Naive thymus-derived CD4-positive, alpha-beta T cell (primary cell): Measurements from ENCODE around the gene DNASE2. TPM values are rescaled to one million over a fixed set of nuclear protein-coding genes. Genes with fewer than 3 reads are reported as not detected.

ENCODE experiments used
- ATAC-seq: fragments of 150-1000 bp; cut with Tn5 transposase; 2 replicates; pipeline ENCODE4 v1.10.0; 2021; ENCODE audit warnings: mild to moderate bottlenecking, moderate library complexity
- CTCF ChIA-PET: fragments of 350-600 bp; sonication (Branson Sonifier 250); formaldehyde crosslinking; loops from one replicate; lab custom pipeline; 2021; ENCODE audit warnings: antibody characterized with exemption; lab: Charles Lee
- POLR2A ChIA-PET: fragments of 350-600 bp; sonication (Branson Sonifier 250); formaldehyde crosslinking; loops from one replicate; lab custom pipeline; 2021; ENCODE audit warnings: antibody characterized with exemption, inconsistent platforms; lab: Charles Lee
- DNase-seq, 9 donors: peaks; one replicate each; pipeline versions ENCODE4 v3.0.0 to v3.0.0-alpha.2; 2020 to 2022; ENCODE audit warnings: mixed read lengths in 1 of 9
- H3K27ac ChIP-seq: one replicate; pipeline ENCODE4 v1.7.0; 2013; ENCODE audit warnings: mild to moderate bottlenecking, low read depth, low read length, moderate library complexity
- H3K27me3 ChIP-seq, 2 donors: one replicate each; pipeline ENCODE4 v1.7.0; 2013; ENCODE audit warnings: low read length in 2 of 2, mild to moderate bottlenecking in 2 of 2, moderate library complexity in 2 of 2; ENCODE audit not compliant: control insufficient read depth in 2 of 2, insufficient read depth in 2 of 2
- H3K36me3 ChIP-seq, 3 experiments: 1 replicate in 2 of 3; 2 replicates in 1 of 3; pipeline ENCODE4 v1.7.0; 2013; ENCODE audit warnings: low read length in 3 of 3, mild to moderate bottlenecking in 3 of 3, moderate library complexity in 1 of 3; ENCODE audit not compliant: insufficient read depth in 3 of 3, control insufficient read depth in 2 of 3
- H3K4me1 ChIP-seq, 2 donors: one replicate each; pipeline ENCODE4 v1.7.0; 2013; ENCODE audit warnings: low read length in 2 of 2, mild to moderate bottlenecking in 2 of 2, moderate library complexity in 1 of 2; ENCODE audit not compliant: control insufficient read depth in 2 of 2, insufficient read depth in 2 of 2
- H3K4me3 ChIP-seq: 2 replicates; pipeline ENCODE4 v1.7.0; 2013; ENCODE audit warnings: mild to moderate bottlenecking, low read length
- H3K9me3 ChIP-seq, 3 experiments: 1 replicate in 2 of 3; 2 replicates in 1 of 3; pipeline ENCODE4 v1.7.0; 2013; ENCODE audit warnings: low read length in 3 of 3; ENCODE audit not compliant: control insufficient read depth in 2 of 3
- H3K27ac Mint-ChIP-seq, 9 donors: one replicate each; pipeline ENCODE4 v1.8.0; 2020 to 2022; ENCODE audit warnings: mixed read lengths in 9 of 9, mild to moderate bottlenecking in 8 of 9, moderate library complexity in 5 of 9, inconsistent platforms in 2 of 9
- H3K27me3 Mint-ChIP-seq, 5 donors: one replicate each; pipeline ENCODE4 v1.8.0; 2021 to 2022; ENCODE audit warnings: mixed read lengths in 5 of 5, mild to moderate bottlenecking in 1 of 5
- H3K36me3 Mint-ChIP-seq, 5 donors: one replicate each; pipeline ENCODE4 v1.8.0; 2020 to 2022; ENCODE audit warnings: mixed read lengths in 5 of 5, mild to moderate bottlenecking in 3 of 5, inconsistent platforms in 1 of 5
- H3K4me1 Mint-ChIP-seq, 7 donors: one replicate each; pipeline ENCODE4 v1.8.0; 2020 to 2022; ENCODE audit warnings: mixed read lengths in 7 of 7, mild to moderate bottlenecking in 3 of 7, inconsistent platforms in 1 of 7
- H3K4me3 Mint-ChIP-seq, 10 donors: one replicate each; pipeline ENCODE4 v1.8.0; 2020 to 2022; ENCODE audit warnings: mild to moderate bottlenecking in 10 of 10, mixed read lengths in 10 of 10, moderate library complexity in 6 of 10, inconsistent platforms in 2 of 10
- H3K9me3 Mint-ChIP-seq, 11 donors: one replicate each; pipeline ENCODE4 v1.8.0; 2020 to 2022; ENCODE audit warnings: mixed read lengths in 11 of 11, mild to moderate bottlenecking in 4 of 11, inconsistent platforms in 1 of 11, moderate library complexity in 1 of 11
- intact Hi-C, 2 donors: fragments of 100-400 bp; cut with micrococcal nuclease; formaldehyde crosslinking; loops; one replicate each; pipeline ENCODE4 v1.15.1; 2023
- polyA plus RNA-seq, 2 donors: library from polyadenylated mRNA; unstranded; fragments of 300-500 nt; fragmentation: Illumina TruSeq; gene quantifications; one replicate each; pipeline ENCODE4 v1.2.3, GENCODE V29; 2021
- total RNA-seq, 6 experiments: library from RNA in 5 of 6; stranded (reverse) in 5 of 6; gene quantifications; 1 replicate in 5 of 6; 2 replicates in 1 of 6; pipeline ENCODE4 v1.2.3 and lab custom pipeline; 2021 to 2026

The DNASE2 gene
- total and polyA plus RNA-seq, 7 experiments from 2014 or later = 14.2 to 52.9 (median 28.4) TPM

GRCh38 chr19:12885749-12886650 is 4.8 kb upstream of the DNASE2 start:
- peaks cover 12 to 38% (median 30%) of the 10 kb centered on the region in 7 donors for H3K4me1 Mint-ChIP-seq
- H3K4me3 Mint-ChIP-seq = peak overlapping the region; percentile 5 to 91 (median 58)
- Histone ChIP-seq H3K27ac (peak overlapping the region; percentile 57), H3K4me1 (peaks cover 0 to 12% of the 10 kb centered on the region in 2 donors), H3K9me3 (peaks cover 0 to 7% (median 0%) of the 10 kb centered on the region in 3 experiments), H3K36me3 (no peaks in the 10 kb centered on the region), H3K27me3 (no peaks in the 10 kb centered on the region), H3K4me3 (peak overlapping the region; percentile 73)
- H3K27me3 Mint-ChIP-seq = peaks cover 0 to 6% (median 0%) of the 10 kb centered on the region in 5 donors
- intact Hi-C loops = loop anchor here (1.0 to 10.0 kb wide), 7 partner anchors 33 to 209 kb away; partner anchors contain the start of genes CALR (in 1 of the 2), FARSA (in 1 of the 2), RAD23A (in 1 of the 2) and SYCE2 (in 1 of the 2)
- ChIA-PET CTCF (interaction anchor here (0.6 to 5.9 kb wide), 13 partner anchors 27 to 747 kb away, joined by 3 to 42 read pairs (median 3); partner anchors contain the start of genes CALR and SYCE2), POLR2A (interaction anchor here (0.6 to 1.5 kb wide), 10 partner anchors 13 to 80 kb away, joined by 3 to 9 read pairs (median 4); partner anchors contain the start of gene SYCE2)
- peaks cover 0 to 4% (median under 1%) of the 10 kb centered on the region in 5 donors for H3K36me3 Mint-ChIP-seq
- ATAC-seq = no peak
- peaks cover 0 to 13% (median 2%) of the 10 kb centered on the region in 11 donors for H3K9me3 Mint-ChIP-seq
- H3K27ac Mint-ChIP-seq = peak overlapping the region in 4 of 9 donors; percentile 19 to 63 (median 36)
- DNase-seq = no peak

- ATAC-seq (peak; percentile 80), DNase-seq (peak; percentile 76 to 90 (median 88))
- peaks cover 6 to 11% of the 10 kb centered on the region in 2 donors for H3K4me1 ChIP-seq
- Mint-ChIP-seq H3K27ac (peak overlapping the region; percentile 73 to 91 (median 81)), H3K4me1 (peaks cover 15 to 38% (median 28%) of the 10 kb centered on the region in 7 donors), H3K36me3 (peaks cover 0 to 3% (median 0%) of the 10 kb centered on the region in 5 donors), H3K9me3 (peaks cover 0 to 9% (median 0%) of the 10 kb centered on the region in 11 donors), H3K4me3 (peak overlapping the region; percentile 76 to 94 (median 90)), H3K27me3 (peaks cover 0 to 6% (median 0%) of the 10 kb centered on the region in 5 donors)
- no peaks in the 10 kb centered on the region for H3K27me3 ChIP-seq
- ChIA-PET POLR2A (interaction anchor here (0.7 to 1.5 kb wide), 11 partner anchors 18 to 80 kb away, joined by 3 to 9 read pairs (median 4); partner anchors contain the start of genes FARSA and GADD45GIP1), CTCF (interaction anchor here (0.6 to 5.9 kb wide), 17 partner anchors 9 to 588 kb away, joined by 3 to 42 read pairs (median 3); partner anchors contain the start of genes CALR, FARSA and SYCE2)
- intact Hi-C loops = loop anchor here (1.0 to 10.0 kb wide), 8 partner anchors 32 to 210 kb away; partner anchors contain the start of genes SYCE2 (in 2 of the 2), CALR (in 1 of the 2), FARSA (in 1 of the 2) and RAD23A (in 1 of the 2)
- peak overlapping the region; percentile 57 for H3K27ac ChIP-seq
- H3K9me3 ChIP-seq = peaks cover 0 to 7% (median 0%) of the 10 kb centered on the region in 3 experiments
- H3K36me3 ChIP-seq = no peaks in the 10 kb centered on the region
- peak overlapping the region; percentile 73 for H3K4me3 ChIP-seq
Observed at GRCh38 chr19:12884926-12885748, 3.9 kb upstream of the DNASE2 start.

GRCh38 chr19:12884627-12884925 is 3.3 kb upstream of the DNASE2 start:
- Histone ChIP-seq H3K9me3 (peaks cover 0 to 7% (median 0%) of the 10 kb centered on the region in 3 experiments), H3K36me3 (peaks cover 0 to under 1% (median 0%) of the 10 kb centered on the region in 3 experiments), H3K27me3 (no peaks in the 10 kb centered on the region), H3K4me1 (peaks cover 10 to 11% of the 10 kb centered on the region in 2 donors), H3K4me3 (peak overlapping the region; percentile 73), H3K27ac (no peak overlapping the region)
- POLR2A ChIA-PET = interaction anchor here (0.7 to 2.0 kb wide), 10 partner anchors 17 to 81 kb away, joined by 3 to 9 read pairs (median 4); partner anchors contain the start of genes CALR, FARSA and GADD45GIP1
- Mint-ChIP-seq H3K27me3 (peaks cover 0 to 6% (median 0%) of the 10 kb centered on the region in 5 donors), H3K36me3 (peaks cover 0 to 3% (median 0%) of the 10 kb centered on the region in 5 donors), H3K4me3 (peak overlapping the region; percentile 18 to 94 (median 90)), H3K4me1 (peaks cover 20 to 40% (median 32%) of the 10 kb centered on the region in 7 donors), H3K27ac (peak overlapping the region in 3 of 9 donors; percentile 38 to 80 (median 73)), H3K9me3 (peaks cover 0 to 9% (median 0%) of the 10 kb centered on the region in 11 donors)
- DNase-seq (no peak), ATAC-seq (no peak)
- CTCF ChIA-PET = interaction anchor here (0.7 to 5.9 kb wide), 11 partner anchors 8 to 210 kb away, joined by 3 to 42 read pairs (median 4); partner anchors contain the start of genes CALR, FARSA and SYCE2
- intact Hi-C loops = loop anchor here (5.0 to 10.0 kb wide), 2 partner anchors 33 to 210 kb away; partner anchors contain the start of gene SYCE2 (in 1 of the 2)

GRCh38 chr19:12884202-12884601 is 3.0 kb upstream of the DNASE2 start:
- Histone ChIP-seq H3K27me3 (no peaks in the 10 kb centered on the region), H3K4me3 (no peak overlapping the region), H3K4me1 (peaks cover 10 to 11% of the 10 kb centered on the region in 2 donors), H3K27ac (no peak overlapping the region), H3K9me3 (peaks cover 0 to 7% (median 0%) of the 10 kb centered on the region in 3 experiments), H3K36me3 (peaks cover 0 to 4% (median 0%) of the 10 kb centered on the region in 3 experiments)
- Mint-ChIP-seq H3K4me3 (peak overlapping the region in 5 of 10 donors; percentile 17 to 91 (median 68)), H3K36me3 (peaks cover 0 to 3% (median 0%) of the 10 kb centered on the region in 5 donors), H3K9me3 (peaks cover 0 to 9% (median 0%) of the 10 kb centered on the region in 11 donors), H3K27ac (peak overlapping the region in 1 of 9 donors; percentile 38), H3K27me3 (peaks cover 0 to 6% (median 0%) of the 10 kb centered on the region in 5 donors), H3K4me1 (peaks cover 20 to 41% (median 32%) of the 10 kb centered on the region in 7 donors)
- DNase-seq (no peak), ATAC-seq (no peak)
- ChIA-PET POLR2A (interaction anchor here (0.7 to 2.5 kb wide), 5 partner anchors 35 to 72 kb away, joined by 3 to 7 read pairs (median 4); partner anchors contain the start of genes CALR, FARSA, GADD45GIP1 and SYCE2), CTCF (interaction anchor here (1.1 to 5.9 kb wide), 4 partner anchors 35 to 81 kb away, joined by 4 to 42 read pairs (median 6); partner anchors contain the start of genes CALR and SYCE2)
- intact Hi-C loops = loop anchor here (5.0 to 10.0 kb wide), 2 partner anchors 33 to 211 kb away; partner anchors contain the start of gene SYCE2 (in 1 of the 2)

- peak overlapping the region; percentile 77 to 94 (median 88) for H3K4me3 Mint-ChIP-seq
- no peak overlapping the region for H3K4me3 ChIP-seq
- H3K9me3 ChIP-seq = peaks cover 0 to 7% (median 0%) of the 10 kb centered on the region in 3 experiments
- POLR2A ChIA-PET = interaction anchor here (1.0 to 4.4 kb wide), 9 partner anchors 8 to 86 kb away, joined by 3 to 29 read pairs (median 5); partner anchors contain the start of genes CALR, GCDH and SYCE2
- intact Hi-C loops = loop anchor here (5.0 to 10.0 kb wide), 2 partner anchors 35 to 212 kb away; partner anchors contain the start of gene SYCE2 (in 1 of the 2)
- peaks cover 10 to 11% of the 10 kb centered on the region in 2 donors for H3K4me1 ChIP-seq
- H3K36me3 Mint-ChIP-seq = peaks cover 0 to 11% (median 3%) of the 10 kb centered on the region in 5 donors
- peak overlapping the region in 6 of 9 donors; percentile 40 to 94 (median 69) for H3K27ac Mint-ChIP-seq
- ATAC-seq = no peak
- H3K27me3 ChIP-seq = no peaks in the 10 kb centered on the region
- no peak overlapping the region for H3K27ac ChIP-seq
- peaks cover 0 to 6% (median 0%) of the 10 kb centered on the region in 5 donors for H3K27me3 Mint-ChIP-seq
- H3K36me3 ChIP-seq = peaks cover 4 to 12% (median 10%) of the 10 kb centered on the region in 3 experiments
- CTCF ChIA-PET = interaction anchor here (0.6 to 5.9 kb wide), 8 partner anchors 8 to 204 kb away, joined by 3 to 42 read pairs (median 4); partner anchors contain the start of gene GCDH
- H3K9me3 Mint-ChIP-seq = peaks cover 0 to 9% (median 0%) of the 10 kb centered on the region in 11 donors
- no peak for DNase-seq
- H3K4me1 Mint-ChIP-seq = peaks cover 20 to 44% (median 32%) of the 10 kb centered on the region in 7 donors
Observed at GRCh38 chr19:12882589-12882988, 1.3 kb upstream of the DNASE2 start.
